GM23338 (cell line): Measurements from ENCODE around the gene NID1. TPM values are rescaled to one million over a fixed set of nuclear protein-coding genes. Genes with fewer than 3 reads are reported as not detected.

Experiments
- polyA plus RNA-seq: library from polyadenylated mRNA; unstranded; fragments of >200 nt; fragmentation: Nextera tagmentation; extraction: Ambion mirVana; gene quantifications from 2 replicates; pipeline ENCODE4 v1.2.1, GENCODE V29; 2016
- small RNA-seq: library from RNA; depleted of rRNA; stranded (forward); fragments of <200 nt; gene quantifications from one replicate; pipeline ENCODE3, GENCODE V24; 2014; ENCODE audit warnings: low replicate concordance
- total RNA-seq: library from RNA; depleted of rRNA; stranded (reverse); fragments of >200 nt; shearing (Covaris generic); gene quantifications from 2 replicates; pipeline ENCODE4 v1.2.3, GENCODE V29; 2014; rRNA removed

The NID1 gene
- total and polyA plus RNA-seq, 2 experiments from 2014 or later = 7.1 to 32.5 TPM

Small RNA genes lying within 50 kb of the gene (small RNA-seq; reads per million reads assigned to genes)
- gene RF00019 = not detected

Other genes starting within 250 kb of the NID1 start
- 0.16 and 1.0 TPM in 2 replicates for gene LYST, start 198.2 kb downstream of the NID1 start, total RNA-seq
- 0.14 and 0.21 TPM in 2 replicates for gene LYST, start 198.2 kb downstream of the NID1 start, polyA plus RNA-seq
- 11.1 and 14.3 TPM in 2 replicates for gene GPR137B, start 77.4 kb upstream of the NID1 start, total RNA-seq
- gene GPR137B, start 77.4 kb upstream of the NID1 start, polyA plus RNA-seq = 4.5 and 4.9 TPM in 2 replicates
- 3.6 and 4.4 TPM in 2 replicates for gene ERO1B, start 216.9 kb upstream of the NID1 start, total RNA-seq
- gene ERO1B, start 216.9 kb upstream of the NID1 start, polyA plus RNA-seq = 2.4 and 2.6 TPM in 2 replicates